A549 treated with Hydrocortisone at 1 μM for 4 hours (cell line): Measurements from ENCODE around the gene COL4A5. TPM values are rescaled to one million over a fixed set of nuclear protein-coding genes. Genes with fewer than 3 reads are reported as not detected.

ENCODE experiments used
- total RNA-seq: library from RNA; stranded (reverse); fragments of 200-300 nt; extraction: Qiagen RNA extraction; gene quantifications from 5 replicates; pipeline ENCODE4 v1.2.3, GENCODE V29; 2022

Gene COL4A5
- total RNA-seq: 8.1 to 17.2 TPM (median 11.8 TPM) in 5 replicates

GRCh38 chrX:108439426-108439942 lies at the start of gene COL4A5:
Gene COL4A5 (plus strand): TSS chrX:108439838. CDS start chrX:108440126, 288 bp downstream.

GRCh38 chrX:108438110-108438623 lies 1.5 kb upstream of the COL4A5 start, which contains the start of gene COL4A6:
Gene COL4A6 (minus strand): TSS chrX:108438422. CDS start chrX:108438196, 226 bp downstream.

GRCh38 chrX:108736509-108737479 lies 297.2 kb downstream of the COL4A5 start, which contains the start of gene IRS4:
Gene IRS4 (minus strand): TSS chrX:108736563.

Other genes with a start within 250 kb of the COL4A5 start
- 13.0 to 18.8 TPM (median 15.3 TPM) in 5 replicates for gene COL4A6, start 1.4 kb upstream of the COL4A5 start, total RNA-seq